Right atrium auricular region (tissue), 2 donors: ENCODE data around the gene RIMS1. TPM values are rescaled to one million over a fixed set of nuclear protein-coding genes. Genes with fewer than 3 reads are reported as not detected.

Experiments used
- DNase-seq: peaks from one replicate; pipeline ENCODE4 v3.0.0-alpha.2; 2019; ENCODE audit warnings: low spot score
- H3K27ac ChIP-seq, 2 donors: fragments of 200-600 bp; sonication (generic); 1 replicate in 1 of 2; 2 replicates in 1 of 2; pipeline ENCODE4 v1.5.1; 2016 to 2019
- H3K27me3 ChIP-seq, 2 donors: fragments of 200-600 bp; sonication (generic); one replicate each; pipeline versions ENCODE4 v1.5.1 to v1.6.0; 2017 to 2019
- H3K36me3 ChIP-seq: fragments of 200-600 bp; sonication (generic); one replicate; pipeline ENCODE4 v1.5.1; 2016
- H3K4me1 ChIP-seq, 2 donors: fragments of 200-600 bp; sonication (generic); one replicate each; pipeline versions ENCODE4 v1.5.1 to v1.6.0; 2017 to 2019
- H3K4me3 ChIP-seq, 2 donors: fragments of 200-600 bp; sonication (generic); 1 replicate in 1 of 2; 2 replicates in 1 of 2; pipeline ENCODE4 v1.5.1; 2017 to 2019; ENCODE audit warnings: mild to moderate bottlenecking in 1 of 2, moderate library complexity in 1 of 2
- H3K9me3 ChIP-seq, 2 donors: fragments of 200-600 bp; sonication (generic); one replicate each; pipeline ENCODE4 v1.5.1; 2019
- CTCF ChIP-seq, 2 donors: fragments of 200-600 bp; sonication (generic); IDR thresholded peaks; one replicate each; pipeline ENCODE4 v1.5.1; 2019; ENCODE audit warnings: antibody characterized with exemption in 2 of 2
- total RNA-seq, 2 donors: library from RNA; depleted of rRNA; stranded (reverse); fragments of >200 nt; gene quantifications; one replicate each; pipeline ENCODE4 v1.1.0, GENCODE V29; 2016

The RIMS1 gene
- total RNA-seq, 2 donors from 2014 or later, result 0.55 to 1.3 TPM

GRCh38 chr6:71887006-71887743 is 825 bp downstream of the RIMS1 start:
- no peak for DNase-seq
- Histone ChIP-seq H3K27me3 (peaks cover 0 to 3% of the 10 kb centered on the region in 2 donors), H3K27ac (no peak overlapping the region), H3K9me3 (no peaks in the 10 kb centered on the region), H3K36me3 (no peaks in the 10 kb centered on the region), H3K4me1 (no peaks in the 10 kb centered on the region), H3K4me3 (peak overlapping the region; percentile 14 to 38)
- no peak for TF ChIP-seq CTCF (IDR thresholded peaks at IDR 0.05)

- Histone ChIP-seq H3K9me3 (no peaks in the 10 kb centered on the region), H3K4me3 (no peak overlapping the region), H3K36me3 (no peaks in the 10 kb centered on the region), H3K4me1 (no peaks in the 10 kb centered on the region), H3K27ac (no peak overlapping the region), H3K27me3 (peaks cover 0 to 3% of the 10 kb centered on the region in 2 donors)
- no peak for TF ChIP-seq CTCF (IDR thresholded peaks at IDR 0.05)
- no peak for DNase-seq
These were observed 1.4 kb downstream of the RIMS1 start for GRCh38 chr6:71887744-71888230.

- DNase-seq, result no peak
- no peak overlapping the region for H3K4me3 ChIP-seq
- no peaks in the 10 kb centered on the region for H3K4me1 ChIP-seq
- H3K9me3 ChIP-seq, result no peaks in the 10 kb centered on the region
- no peak overlapping the region for H3K27ac ChIP-seq
- H3K27me3 ChIP-seq, result peaks cover 0 to 3% of the 10 kb centered on the region in 2 donors
- no peak for TF ChIP-seq CTCF (IDR thresholded peaks at IDR 0.05)
- H3K36me3 ChIP-seq, result no peaks in the 10 kb centered on the region
These were observed 2.5 kb downstream of the RIMS1 start for GRCh38 chr6:71888756-71889340.

- no peak for TF ChIP-seq CTCF (IDR thresholded peaks at IDR 0.05)
- no peaks in the 10 kb centered on the region for H3K36me3 ChIP-seq
These were observed 3.0 kb downstream of the RIMS1 start for GRCh38 chr6:71889366-71889765.

GRCh38 chr6:71892641-71893040 is 6.3 kb downstream of the RIMS1 start:
- H3K27me3 ChIP-seq, result no peaks in the 10 kb centered on the region
- no peak for TF ChIP-seq CTCF (IDR thresholded peaks at IDR 0.05)
- H3K9me3 ChIP-seq, result no peaks in the 10 kb centered on the region
- no peak for DNase-seq
- H3K4me3 ChIP-seq, result no peak overlapping the region
- no peaks in the 10 kb centered on the region for H3K36me3 ChIP-seq
- H3K4me1 ChIP-seq, result no peaks in the 10 kb centered on the region
- no peak overlapping the region for H3K27ac ChIP-seq

More at GRCh38 chr6:71889366-71889765, 3.0 kb downstream of the RIMS1 start:
- Histone ChIP-seq H3K4me3 (no peak overlapping the region), H3K27ac (no peak overlapping the region), H3K9me3 (no peaks in the 10 kb centered on the region), H3K4me1 (no peaks in the 10 kb centered on the region), H3K27me3 (peaks cover 0 to 3% of the 10 kb centered on the region in 2 donors)
- DNase-seq, result no peak
